H1 (cell line): ENCODE measurements around the gene PER2. TPM values are rescaled to one million over a fixed set of nuclear protein-coding genes. Genes with fewer than 3 reads are reported as not detected.

Experiments
- CBX5 ChIP-seq: fragments of 300-800, 300-1000 bp; sonication (generic); IDR thresholded peaks from 2 replicates; pipeline ENCODE4 v1.7.1; 2016; ENCODE audit warnings: antibody characterized with exemption, low read length, low read depth
- CTCF ChIP-seq, 3 experiments: IDR thresholded peaks; 1 replicate in 2 of 3; 2 replicates in 1 of 3; pipeline versions ENCODE4 v1.5.1 to v1.6.1; 2011; ENCODE audit warnings: low read length in 3 of 3, mild to moderate bottlenecking in 3 of 3, inconsistent platforms in 2 of 3, low read depth in 1 of 3, moderate library complexity in 1 of 3; ENCODE audit not compliant: insufficient read depth in 1 of 3; ENCODE audit errors: control extremely low read depth in 1 of 3
- FOSL1 ChIP-seq: IDR thresholded peaks from 2 replicates; pipeline ENCODE4 v1.6.1; 2011; ENCODE audit warnings: mild to moderate bottlenecking, low read depth, low read length, moderate library complexity; ENCODE audit not compliant: insufficient read depth
- HDAC2 ChIP-seq, 2 experiments: fragments of 300-600 bp in 1 of 2; sonication (generic) in 1 of 2; IDR thresholded peaks; 2 replicates each; pipeline ENCODE4 v1.6.1; 2011 to 2012; ENCODE audit warnings: low read depth in 2 of 2, low read length in 2 of 2, mild to moderate bottlenecking in 2 of 2, moderate library complexity in 2 of 2, borderline replicate concordance in 1 of 2, inconsistent platforms in 1 of 2
- SIRT6 ChIP-seq: IDR thresholded peaks from one replicate; pipeline ENCODE4 v1.7.1; 2012; ENCODE audit warnings: low read length, inconsistent platforms
- TEAD4 ChIP-seq: IDR thresholded peaks from 2 replicates; pipeline ENCODE4 v1.6.1; 2012; ENCODE audit warnings: low read depth, low read length, inconsistent platforms, mixed read lengths
- polyA plus RNA-seq, 7 experiments: library from polyadenylated mRNA; depleted of rRNA in 3 of 7; stranded (reverse) in 5 of 7; unstranded in 2 of 7; fragments of >200 nt in 5 of 7; fragments of 200-250 nt in 2 of 7; gene quantifications; 1 replicate in 5 of 7; 2 replicates in 1 of 7; 4 replicates in 1 of 7; pipeline versions ENCODE4 v1.2.1 to v1.2.3, GENCODE V29; 2011 to 2013; ENCODE audit warnings: missing spikeins in 2 of 7, mixed read lengths in 2 of 7
- total RNA-seq: library from RNA; stranded (reverse); fragmentation: NEBNext Ultra II Directional; extraction: Animal tissue kit (Norgen Biotek cat#: 25700); gene quantifications from 2 replicates; pipeline ENCODE4 v1.2.1, GENCODE V29; 2021

Gene PER2
- total and polyA plus RNA-seq, 2 of the 8 experiments (the other 6 are each of a cell fraction or from before 2014, with no cell fraction given): 0.91 to 5.5 TPM

GRCh38 chr2:238247002-238247822 lies 41.2 kb downstream of the PER2 start (continued):
- TF ChIP-seq CTCF (IDR thresholded peaks at IDR 0.05; ENCODE audit: control extremely low read depth in 1 of 3, insufficient read depth in 1 of 3, low read depth in 1 of 3, low read length in 3 of 3) (no peak), HDAC2 (IDR thresholded peaks at IDR 0.05; ENCODE audit: borderline replicate concordance in 1 of 2, low read depth in 2 of 2, low read length in 2 of 2) (no peak), TEAD4 (no peak), CBX5 (no peak), SIRT6 (no peak), FOSL1 (no peak)
